ENCODE measurements around the gene PSD. TPM values are rescaled to one million over a fixed set of nuclear protein-coding genes. Genes with fewer than 3 reads are reported as not detected.

Gene PSD
- total and polyA plus RNA-seq, 2 donors (not counting 3 experiments of a cell fraction or from before 2014, with no cell fraction given), result 0.10 to 0.40 TPM

- no peaks in the 10 kb centered on the region for H3K79me2 ChIP-seq (ENCODE audit: control insufficient read depth, insufficient read depth, low read length)
- dilution Hi-C loops (cut with MboI; ENCODE audit: extremely low pct_ligation_motif_present, low sequenced_read_pairs), result no loop called here
- FAIRE-seq (no peak), DNase-seq (ENCODE audit: low read depth, low spot score) (no peak)
- ChIA-PET POLR2A (no interaction called here), CTCF (interaction anchor here (2.1 kb wide), 1 partner anchor 9 kb away, joined by 5 read pairs; no protein-coding TSS in a partner anchor)
- no peak overlapping the region for H3K4me3 ChIP-seq (replicated peaks in 1 of 3; ENCODE audit: insufficient read depth in 1 of 3, low read depth in 1 of 3, low read length in 3 of 3)
- H4K20me1 ChIP-seq (replicated peaks; ENCODE audit: control insufficient read depth, extremely low read depth, insufficient read depth, low read length), result no peaks in the 10 kb centered on the region
- H3K9me3 ChIP-seq (replicated peaks; ENCODE audit: control insufficient read depth, insufficient read depth, low read length), result no peaks in the 10 kb centered on the region
- H2AFZ ChIP-seq (ENCODE audit: low read depth, low read length), result no peak overlapping the region
- no peaks in the 10 kb centered on the region for H3K9me1 ChIP-seq (replicated peaks; ENCODE audit: control insufficient read depth, extremely low read depth, insufficient read depth, low read length)
- H3K27ac ChIP-seq (ENCODE audit: insufficient read depth, low read depth, low read length), result no peak overlapping the region
- H3K36me3 ChIP-seq (ENCODE audit: control insufficient read depth in 2 of 2, extremely low read depth in 1 of 2, insufficient read depth in 2 of 2, low read length in 2 of 2), result no peaks in the 10 kb centered on the region
- peaks cover 3% of the 10 kb centered on the region for H3K4me1 ChIP-seq (ENCODE audit: control insufficient read depth, extremely low read depth, insufficient read depth, low read length)
- no TSS peak for BruUV-seq (replicated peaks)
- TF ChIP-seq JUN (IDR thresholded peaks at IDR 0.05; ENCODE audit: borderline replicate concordance, insufficient read depth, insufficient read length, low read depth) (peak; percentile 64), FOS (IDR thresholded peaks at IDR 0.05; ENCODE audit: borderline replicate concordance, insufficient read depth, low read length) (no peak)
- H3K27me3 ChIP-seq (ENCODE audit: control insufficient read depth in 2 of 2, insufficient read depth in 2 of 2, low read length in 2 of 2), result no peaks in the 10 kb centered on the region
- no peak overlapping the region for H3K9ac ChIP-seq (replicated peaks; ENCODE audit: extremely low read depth, insufficient read depth, low read length)
- H3K4me2 ChIP-seq (ENCODE audit: insufficient read depth, low read length), result no peak overlapping the region
- intact Hi-C loops (cut with micrococcal nuclease), result no loop called here
Measured at GRCh38 chr10:102452672-102453340, 34.2 kb upstream of the PSD start.

- Histone ChIP-seq H3K4me3 (replicated peaks in 1 of 3; ENCODE audit: insufficient read depth in 1 of 3, low read depth in 1 of 3, low read length in 3 of 3) (peak within 1 kb of the TSS; percentile 61 to 81 (median 69)), H3K27ac (ENCODE audit: insufficient read depth, low read depth, low read length) (no peak within 1 kb of the TSS), H3K9me3 (replicated peaks; ENCODE audit: control insufficient read depth, insufficient read depth, low read length) (no peaks in the 10 kb centered on the region), H2AFZ (ENCODE audit: low read depth, low read length) (peak within 1 kb of the TSS; percentile 98), H3K36me3 (ENCODE audit: control insufficient read depth in 2 of 2, extremely low read depth in 1 of 2, insufficient read depth in 2 of 2, low read length in 2 of 2) (no peaks in the 10 kb centered on the region), H4K20me1 (replicated peaks; ENCODE audit: control insufficient read depth, extremely low read depth, insufficient read depth, low read length) (no peaks in the 10 kb centered on the region), H3K4me2 (ENCODE audit: insufficient read depth, low read length) (peak within 1 kb of the TSS; percentile 97), H3K4me1 (ENCODE audit: control insufficient read depth, extremely low read depth, insufficient read depth, low read length) (peaks cover 3% of the 10 kb centered on the region), H3K9me1 (replicated peaks; ENCODE audit: control insufficient read depth, extremely low read depth, insufficient read depth, low read length) (no peaks in the 10 kb centered on the region), H3K27me3 (ENCODE audit: control insufficient read depth in 2 of 2, insufficient read depth in 2 of 2, low read length in 2 of 2) (no peaks in the 10 kb centered on the region), H3K79me2 (ENCODE audit: control insufficient read depth, insufficient read depth, low read length) (no peaks in the 10 kb centered on the region), H3K9ac (replicated peaks; ENCODE audit: extremely low read depth, insufficient read depth, low read length) (peak within 1 kb of the TSS; percentile 64)
- FAIRE-seq (no peak), DNase-seq (ENCODE audit: low read depth, low spot score) (no peak)
- CTCF ChIA-PET, result interaction anchor here (1.1 to 2.9 kb wide), 6 partner anchors 10 to 282 kb away, joined by 4 to 17 read pairs (median 6); partner anchors contain the start of gene CUEDC2
- no TSS peak for BruUV-seq (replicated peaks)
- TF ChIP-seq EZH2 (IDR thresholded peaks at IDR 0.05; ENCODE audit: borderline replicate concordance, low read depth, low read length, severe bottlenecking), result no peak
- no peak for TF ChIP-seq GATA2 (IDR thresholded peaks at IDR 0.05; ENCODE audit: insufficient read depth, insufficient read length, low read depth, low read length)
- TF ChIP-seq JUN (IDR thresholded peaks at IDR 0.05; ENCODE audit: borderline replicate concordance, insufficient read depth, insufficient read length, low read depth), result no peak
- intact Hi-C loops (cut with micrococcal nuclease) (no loop called here), dilution Hi-C loops (cut with MboI; ENCODE audit: extremely low pct_ligation_motif_present, low sequenced_read_pairs) (no loop called here)
- POLR2A ChIA-PET, result no interaction called here
Measured at GRCh38 chr10:102451105-102451969, 32.8 kb upstream of the PSD start, which contains the start of gene C10orf95. C10orf95 (minus strand) TSS chr10:102451543; CDS start chr10:102451093, 450 bp downstream.
